Measurements from ENCODE around the gene DSG1. TPM values are rescaled to one million over a fixed set of nuclear protein-coding genes. Genes with fewer than 3 reads are reported as not detected.

DSG1 gene

Small RNAs within 50 kb of the gene (small RNA-seq; reads per million reads assigned to genes)
- not detected for gene RF00019 (ENCODE audit: insufficient read depth)
- not detected for gene RNU6-167P (ENCODE audit: insufficient read depth)

Data from mesendoderm (in vitro differentiated cells).